Raji (cell line): ENCODE data around the gene MYO19.

ENCODE experiments used
- POLR2A ChIP-seq: IDR thresholded peaks from 2 replicates; pipeline ENCODE4 v1.6.1; 2011; ENCODE audit warnings: low read depth, low read length, control low read depth; ENCODE audit not compliant: insufficient read depth

The MYO19 gene

GRCh38 chr17:36509272-36509985, 25.2 kb downstream of the MYO19 start:
- no peak for TF ChIP-seq POLR2A

GRCh38 chr17:36507266-36507665, 27.4 kb downstream of the MYO19 start:
- TF ChIP-seq POLR2A: no peak

DNA sequence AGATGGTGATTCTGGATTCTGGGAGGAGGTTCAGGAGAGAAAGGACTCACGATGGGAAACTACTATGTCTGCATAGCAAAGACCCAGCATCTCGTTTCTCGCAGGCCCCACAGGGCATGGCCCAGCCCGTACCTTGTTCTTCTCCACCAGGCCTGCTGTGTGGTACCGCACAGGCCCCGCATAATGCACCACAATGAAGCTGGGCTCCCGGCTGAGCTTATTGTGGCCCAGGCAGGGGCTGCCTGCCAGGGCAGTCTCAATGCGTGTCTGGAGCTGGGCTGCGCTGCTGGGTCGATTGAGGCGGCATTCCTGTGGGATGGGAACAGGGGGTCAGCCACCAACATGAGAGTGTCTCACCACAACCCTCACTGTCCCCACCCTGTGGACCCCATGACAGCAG, 27.8 kb downstream of the MYO19 start:
- TF ChIP-seq POLR2A: no peak

DNA sequence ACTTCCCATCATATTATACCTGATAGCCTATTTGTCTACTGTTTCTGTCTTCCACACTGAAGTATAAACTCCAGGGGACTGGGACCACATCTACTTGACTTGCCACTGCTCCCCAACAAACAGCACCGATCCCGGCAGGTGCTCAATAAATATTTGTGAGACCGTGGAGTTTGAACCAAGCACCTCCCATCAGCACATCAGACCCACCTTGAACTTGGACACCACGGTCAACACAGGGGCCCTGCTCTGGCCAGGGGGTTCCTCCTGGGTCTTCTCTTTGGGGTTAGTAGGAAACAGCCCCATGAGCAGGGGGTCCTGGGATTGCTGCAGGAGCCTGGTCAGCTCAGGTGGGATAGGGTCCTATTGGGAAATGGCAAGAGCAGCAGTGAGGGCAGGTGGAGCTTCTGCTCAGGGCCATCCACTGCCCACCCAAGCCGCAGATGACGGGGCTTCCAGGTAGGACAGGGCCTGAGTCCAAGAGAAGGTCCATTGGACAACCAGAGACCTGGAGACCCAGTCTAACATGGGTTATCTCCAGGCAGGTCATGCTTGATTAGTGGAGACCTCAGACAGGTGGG, 28.3 kb downstream of the MYO19 start:
- TF ChIP-seq POLR2A: no peak

DNA sequence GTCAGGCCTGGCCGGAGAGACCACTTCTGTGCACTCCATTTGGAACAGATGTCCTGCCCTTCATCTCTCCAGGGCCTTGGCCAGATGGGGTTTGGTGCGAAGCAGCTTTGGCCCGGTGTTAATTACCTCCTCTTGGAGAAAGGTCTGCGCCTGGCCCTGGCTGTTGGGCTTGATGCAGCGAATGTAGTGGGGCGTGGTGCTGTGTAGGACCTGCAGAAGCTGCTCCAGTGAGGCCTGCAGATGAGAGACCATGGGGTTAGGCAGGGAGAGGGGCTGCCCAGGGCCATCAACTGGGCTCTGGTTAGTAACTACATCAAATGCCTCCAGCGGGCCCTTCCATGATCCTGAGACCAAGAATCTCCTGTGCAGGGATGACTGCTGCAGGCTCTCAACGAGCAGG, 29.5 kb downstream of the MYO19 start:
- no peak for TF ChIP-seq POLR2A

GRCh38 chr17:36504156-36504545, 30.5 kb downstream of the MYO19 start:
- no peak for TF ChIP-seq POLR2A

GRCh38 chr17:36503456-36504155, 31.1 kb downstream of the MYO19 start:
- no peak for TF ChIP-seq POLR2A

GRCh38 chr17:36501963-36502362, 32.7 kb downstream of the MYO19 start:
- TF ChIP-seq POLR2A: no peak

DNA sequence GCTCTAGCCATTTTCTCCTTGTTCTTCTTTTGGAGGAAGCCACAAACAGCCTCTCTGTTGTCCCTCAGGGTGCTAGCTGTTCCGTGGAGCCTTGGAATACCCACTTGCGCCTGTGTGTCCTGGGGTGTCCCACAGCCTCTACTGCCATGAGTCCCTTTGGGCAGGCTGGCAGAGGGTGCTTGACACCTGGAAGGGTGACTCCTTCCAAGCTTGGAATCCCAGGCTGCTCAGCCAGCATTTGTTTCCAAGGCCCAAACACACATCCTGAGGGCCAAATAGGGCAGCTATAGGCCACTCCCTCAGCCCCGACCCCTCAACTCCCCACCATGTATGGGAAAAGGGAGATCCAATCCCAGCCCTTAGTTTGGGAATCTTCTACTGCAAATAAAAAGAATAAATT, 33.3 kb downstream of the MYO19 start:
- no peak for TF ChIP-seq POLR2A

GRCh38 chr17:36500745-36501225, 33.9 kb downstream of the MYO19 start:
- TF ChIP-seq POLR2A: no peak

- TF ChIP-seq POLR2A: no peak
Observed at GRCh38 chr17:36498560-36499300, 35.9 kb downstream of the MYO19 start.

DNA sequence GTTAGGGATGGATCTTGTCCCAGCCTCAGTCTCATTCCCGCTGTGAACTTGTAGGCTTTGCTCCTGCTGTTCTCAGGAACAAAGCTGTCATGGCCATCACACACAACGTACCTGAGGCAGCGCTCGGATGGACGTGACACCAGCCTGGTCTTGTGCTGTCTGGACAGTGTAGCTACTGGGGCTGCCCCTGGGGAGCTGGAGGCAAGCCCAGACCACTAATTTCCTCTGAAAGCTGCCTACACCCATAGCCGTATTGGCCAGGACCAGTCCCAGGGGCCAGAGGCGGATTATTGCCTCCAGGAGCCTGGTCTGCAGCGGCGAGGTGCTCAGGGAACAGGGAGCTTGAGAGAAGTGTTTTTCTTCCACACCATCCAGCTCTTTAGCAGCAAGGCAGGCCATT, 36.5 kb downstream of the MYO19 start:
- no peak for TF ChIP-seq POLR2A

GRCh38 chr17:36496018-36496789, 38.5 kb downstream of the MYO19 start:
- TF ChIP-seq POLR2A: no peak

DNA sequence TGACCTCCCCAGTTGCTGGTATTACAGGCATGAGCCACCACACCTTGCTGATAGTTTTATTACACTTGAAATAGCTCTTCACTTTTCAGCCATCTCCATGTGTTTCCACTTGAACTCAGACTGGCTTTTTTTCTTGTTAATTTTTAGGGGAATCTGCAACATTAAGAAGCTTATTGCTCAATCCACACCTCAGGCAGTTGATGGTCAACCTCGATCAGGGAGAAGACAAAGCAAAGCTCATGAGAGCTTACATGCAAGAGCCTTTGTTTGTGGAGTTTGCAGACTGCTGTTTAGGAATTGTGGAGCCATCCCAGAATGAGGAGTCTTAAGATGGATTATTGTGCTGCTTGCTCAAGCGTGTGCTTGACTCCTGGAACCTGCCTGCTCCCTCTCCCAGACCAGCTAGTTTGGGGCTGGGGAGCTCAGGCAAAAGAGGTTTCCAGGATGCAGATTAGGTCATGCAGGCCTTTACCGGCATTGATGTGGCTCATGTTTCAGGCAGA, 39.5 kb downstream of the MYO19 start:
- TF ChIP-seq POLR2A: no peak

- no peak for TF ChIP-seq POLR2A
Observed at GRCh38 chr17:36494674-36495073, 40.0 kb downstream of the MYO19 start.

DNA sequence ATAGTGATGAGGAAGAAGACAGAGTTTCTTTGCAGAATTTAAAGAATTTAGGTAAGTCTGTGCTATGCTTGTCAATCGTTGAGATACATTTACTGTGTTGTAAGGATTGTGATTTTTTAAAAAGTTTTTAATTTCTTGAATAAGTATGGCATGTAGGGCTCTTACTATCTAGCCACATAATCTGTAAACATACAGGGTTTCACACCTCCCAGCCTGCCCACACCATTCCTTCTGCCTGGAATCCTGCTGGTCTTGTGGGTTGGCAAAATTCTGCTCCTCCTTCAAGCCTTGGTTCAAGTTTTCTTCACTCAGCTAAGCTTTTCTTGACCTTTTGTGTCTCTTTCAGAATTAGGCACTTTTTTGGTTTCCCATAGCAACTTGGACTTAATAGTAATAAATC, 40.7 kb downstream of the MYO19 start:
- TF ChIP-seq POLR2A: no peak
